ENCODE data around the gene RAB11FIP4. TPM values are rescaled to one million over a fixed set of nuclear protein-coding genes. Genes with fewer than 3 reads are reported as not detected.

RAB11FIP4 gene
- total and polyA plus RNA-seq, 2 of the 8 experiments (the other 6 are each of a cell fraction or from before 2014, with no cell fraction given), result 21.7 to 53.2 TPM

- Histone ChIP-seq H4K20me1 (replicated peaks in 1 of 2; ENCODE audit: control insufficient read depth in 1 of 2, insufficient read depth in 2 of 2, low read length in 2 of 2) (no peaks in the 10 kb centered on the region), H2BK12ac (ENCODE audit: low read depth, low read length) (no peak overlapping the region), H3K56ac (replicated peaks; ENCODE audit: insufficient read length, low read depth, low read length) (no peak overlapping the region), H3K27ac (ENCODE audit: low read depth, low read length) (no peak overlapping the region), H3K23ac (ENCODE audit: insufficient read length) (no peak overlapping the region), H2BK20ac (ENCODE audit: low read length) (no peak overlapping the region), H3K79me2 (ENCODE audit: control insufficient read depth in 1 of 2, insufficient read depth in 2 of 2, low read length in 2 of 2) (no peaks in the 10 kb centered on the region), H3K4me1 (replicated peaks in 1 of 4; ENCODE audit: control insufficient read depth in 3 of 4, insufficient read depth in 4 of 4, low read length in 3 of 4) (peaks cover 0 to 4% (median 2%) of the 10 kb centered on the region in 4 experiments; a peak in 2 of 7 replicates), H4K5ac (ENCODE audit: insufficient read length, low read depth, low read length) (no peak overlapping the region), H4K8ac (ENCODE audit: extremely low read depth, insufficient read depth, low read length) (no peak overlapping the region), H3K4ac (replicated peaks; ENCODE audit: insufficient read length, low read depth, low read length) (no peak overlapping the region), H4K91ac (replicated peaks; ENCODE audit: insufficient read length, low read length) (no peak overlapping the region), H2BK5ac (ENCODE audit: low read depth, low read length) (no peak overlapping the region), H2AFZ (ENCODE audit: low read length) (no peak overlapping the region), H2BK15ac (ENCODE audit: low read length) (no peak overlapping the region), H3K9me3 (ENCODE audit: insufficient read depth in 2 of 2, low read depth in 1 of 2, low read length in 1 of 2) (no peaks in the 10 kb centered on the region), H3K36me3 (ENCODE audit: control insufficient read depth in 2 of 4, insufficient read depth in 4 of 4, low read length in 3 of 4) (peaks cover 0 to 11% (median 2%) of the 10 kb centered on the region in 4 experiments; a peak in 2 of 8 replicates), H2BK120ac (replicated peaks; ENCODE audit: low read depth, low read length) (no peak overlapping the region), H3K27me3 (replicated peaks in 1 of 4; ENCODE audit: control insufficient read depth in 3 of 4, extremely low read depth in 1 of 4, insufficient read depth in 3 of 4, low read length in 3 of 4) (no peaks in the 10 kb centered on the region), H3K4me2 (ENCODE audit: insufficient read depth in 1 of 2, low read depth in 2 of 2, low read length in 2 of 2) (no peak overlapping the region), H3K18ac (ENCODE audit: extremely low read depth, low read length) (no peak overlapping the region), H3K14ac (ENCODE audit: insufficient read length) (no peak overlapping the region), H3K4me3 (ENCODE audit: extremely low read depth in 1 of 4, insufficient read depth in 2 of 4, low read depth in 3 of 4, low read length in 4 of 4) (no peak overlapping the region), H2AK5ac (ENCODE audit: low read depth, low read length) (no peak overlapping the region), H3K79me1 (ENCODE audit: low read depth, low read length) (no peaks in the 10 kb centered on the region), H3K23me2 (ENCODE audit: low read depth, low read length) (no peaks in the 10 kb centered on the region), H3K9ac (replicated peaks in 1 of 4; ENCODE audit: extremely low read depth in 1 of 4, low read depth in 3 of 4, low read length in 3 of 4) (no peak overlapping the region)
- TF ChIP-seq GABPA (IDR thresholded peaks at IDR 0.05; ENCODE audit: borderline replicate concordance, insufficient read depth, low read length), result no peak
- no peak for TF ChIP-seq JUND (IDR thresholded peaks at IDR 0.05; ENCODE audit: low read length)
- no peak for TF ChIP-seq CTBP2 (IDR thresholded peaks at IDR 0.05; ENCODE audit: borderline replicate concordance, insufficient read depth, insufficient read length, low read length)
- no peak for TF ChIP-seq ASH2L (IDR thresholded peaks at IDR 0.05; ENCODE audit: low read length)
- TF ChIP-seq ZNF274 (IDR thresholded peaks at IDR 0.05; ENCODE audit: borderline replicate concordance, extremely low read depth, low read length), result no peak
- TF ChIP-seq JUN (IDR thresholded peaks at IDR 0.05; ENCODE audit: low read depth, low read length), result no peak
- POLR2A ChIA-PET (ENCODE audit: partially characterized antibody), result interaction anchor here (1.9 kb wide), 1 partner anchor 12 kb away, joined by 5 read pairs; no protein-coding TSS in a partner anchor
- 91% methylated on average over 5 of the region's 5 CpGs; no CpG with 5 or more reads in 1 of the 2 experiments for WGBS, 2 experiments (ENCODE audit: extremely low coverage in 1 of 2, insufficient coverage in 1 of 2, insufficient read length in 1 of 2, insufficient replicate concordance in 2 of 2, low coverage in 1 of 2, low lambda C conversion rate in 2 of 2, missing lambda C conversion rate in 1 of 2)
- CTCF ChIA-PET (ENCODE audit: partially characterized antibody), result interaction anchor here (1.5 to 8.5 kb wide), 4 partner anchors 13 to 306 kb away, joined by 3 to 82 read pairs (median 14); no protein-coding TSS in a partner anchor
- no peak for DNase-seq (ENCODE audit: low read depth in 1 of 2, low spot score in 2 of 2)
- FAIRE-seq, result no peak
These were observed 145.0 kb downstream of the RAB11FIP4 start for GRCh38 chr17:31536451-31536850.
